Kidney epithelial cell (primary cell): ENCODE results near the gene SLAIN2. TPM values are rescaled to one million over a fixed set of nuclear protein-coding genes. Genes with fewer than 3 reads are reported as not detected.

Source experiments
- DNase-seq: peaks from one replicate; pipeline ENCODE4 v3.0.0-alpha.2; 2010; ENCODE audit warnings: low read depth
- H3K27me3 ChIP-seq: 2 replicates; pipeline ENCODE4 v1.6.0; 2011; ENCODE audit warnings: low read length; ENCODE audit not compliant: control insufficient read depth, insufficient read depth
- H3K36me3 ChIP-seq: 2 replicates; pipeline ENCODE4 v1.5.1; 2011; ENCODE audit warnings: low read length; ENCODE audit not compliant: control insufficient read depth, insufficient read depth
- H3K4me3 ChIP-seq: 2 replicates; pipeline ENCODE4 v1.5.1; 2011; ENCODE audit warnings: low read depth, mild to moderate bottlenecking, control low read depth, low read length
- CTCF ChIP-seq: IDR thresholded peaks from 2 replicates; pipeline ENCODE4 v1.5.1; 2011; ENCODE audit warnings: mild to moderate bottlenecking, moderate library complexity, low read length, control low read depth, inconsistent platforms; ENCODE audit not compliant: insufficient read depth, poor library complexity, severe bottlenecking
- total RNA-seq: library from RNA; depleted of rRNA; stranded (reverse); fragments of >200 nt; gene quantifications from 2 replicates; pipeline ENCODE4 v1.2.3, GENCODE V29; 2015

Gene SLAIN2
- total RNA-seq, 1 donor from 2014 or later = 104 TPM

DNA sequence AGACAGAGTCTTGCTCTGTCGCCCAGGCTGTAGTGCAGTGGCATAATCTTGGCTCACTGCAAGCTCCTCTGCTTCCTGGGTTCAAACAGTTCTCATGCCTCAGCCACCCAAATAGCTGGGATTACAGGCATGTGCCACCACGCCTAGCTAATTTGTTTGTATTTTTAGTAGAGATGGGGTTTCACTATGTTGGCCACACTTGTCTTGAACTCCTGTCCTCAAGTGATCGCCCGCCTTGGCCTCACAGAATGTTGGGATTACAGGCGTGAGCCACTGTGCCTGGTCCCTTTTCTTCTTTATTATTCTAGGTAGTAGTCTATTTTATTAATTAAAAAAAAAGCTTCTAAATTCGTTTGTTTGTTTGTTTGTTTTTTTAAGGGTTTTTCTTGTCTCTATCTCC, 59.1 kb downstream of the SLAIN2 start:
- no peaks in the 10 kb centered on the region for H3K36me3 ChIP-seq
- no peaks in the 10 kb centered on the region for H3K27me3 ChIP-seq
- no peak for DNase-seq
- no peak overlapping the region for H3K4me3 ChIP-seq
- TF ChIP-seq CTCF = no peak

GRCh38 chr4:48403358-48403757, 62.0 kb downstream of the SLAIN2 start:
- TF ChIP-seq CTCF = no peak
- no peak overlapping the region for H3K4me3 ChIP-seq
- no peak for DNase-seq
- no peaks in the 10 kb centered on the region for H3K36me3 ChIP-seq
- no peaks in the 10 kb centered on the region for H3K27me3 ChIP-seq

GRCh38 chr4:48403779-48404178, 62.5 kb downstream of the SLAIN2 start:
- TF ChIP-seq CTCF = no peak
- Histone ChIP-seq H3K27me3 (no peaks in the 10 kb centered on the region), H3K4me3 (no peak overlapping the region), H3K36me3 (no peaks in the 10 kb centered on the region)
- no peak for DNase-seq

- no peak for TF ChIP-seq CTCF
- no peak for DNase-seq
- H3K36me3 ChIP-seq = no peaks in the 10 kb centered on the region
- H3K27me3 ChIP-seq = no peaks in the 10 kb centered on the region
- H3K4me3 ChIP-seq = no peak overlapping the region
Measured at GRCh38 chr4:48405924-48406323, 64.6 kb downstream of the SLAIN2 start.

- Histone ChIP-seq H3K36me3 (no peaks in the 10 kb centered on the region), H3K27me3 (no peaks in the 10 kb centered on the region), H3K4me3 (no peak overlapping the region)
- TF ChIP-seq CTCF = no peak
- DNase-seq = no peak
Measured at GRCh38 chr4:48409203-48409602, 67.9 kb downstream of the SLAIN2 start.

DNA sequence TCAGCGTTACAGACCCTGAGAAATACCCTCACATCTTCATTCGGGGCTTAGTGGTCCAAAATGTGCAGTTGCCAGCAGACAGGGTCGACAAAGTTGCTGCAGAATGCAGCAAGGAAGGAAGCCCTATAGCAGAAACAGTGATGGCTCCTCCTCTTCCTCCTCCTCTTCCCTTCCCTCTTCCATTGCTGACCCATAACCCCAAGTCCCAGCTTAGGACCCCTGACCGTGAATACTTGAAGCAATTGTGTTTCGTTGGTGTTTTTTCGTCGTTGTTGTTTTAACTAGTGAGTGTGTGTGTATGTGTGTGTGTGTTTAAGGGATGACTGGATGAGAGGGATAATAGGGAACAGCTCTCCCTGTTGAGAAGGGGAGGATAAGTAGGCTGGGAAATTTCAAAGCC, 69.5 kb downstream of the SLAIN2 start:
- Histone ChIP-seq H3K4me3 (no peak overlapping the region), H3K27me3 (no peaks in the 10 kb centered on the region), H3K36me3 (no peaks in the 10 kb centered on the region)
- DNase-seq = no peak
- no peak for TF ChIP-seq CTCF
